ENCODE measurements around the gene ATXN7L3. TPM values are rescaled to one million over a fixed set of nuclear protein-coding genes. Genes with fewer than 3 reads are reported as not detected.
"Not testable (repeated sequence)": the region's sequence is repeated elsewhere in the genome, so short reads cannot be mapped to it uniquely, and the experiment has no call there.

Gene ATXN7L3
- total RNA-seq = 66.7 TPM

- peak; percentile 99 for DNase-seq (ENCODE audit: low spot score)
Measured at GRCh38 chr17:44199553-44200477, at the start of gene ATXN7L3. TSS of gene ATXN7L3 (minus strand) at chr17:44199884. CDS start at chr17:44198070, 1,814 bp downstream.

DNA sequence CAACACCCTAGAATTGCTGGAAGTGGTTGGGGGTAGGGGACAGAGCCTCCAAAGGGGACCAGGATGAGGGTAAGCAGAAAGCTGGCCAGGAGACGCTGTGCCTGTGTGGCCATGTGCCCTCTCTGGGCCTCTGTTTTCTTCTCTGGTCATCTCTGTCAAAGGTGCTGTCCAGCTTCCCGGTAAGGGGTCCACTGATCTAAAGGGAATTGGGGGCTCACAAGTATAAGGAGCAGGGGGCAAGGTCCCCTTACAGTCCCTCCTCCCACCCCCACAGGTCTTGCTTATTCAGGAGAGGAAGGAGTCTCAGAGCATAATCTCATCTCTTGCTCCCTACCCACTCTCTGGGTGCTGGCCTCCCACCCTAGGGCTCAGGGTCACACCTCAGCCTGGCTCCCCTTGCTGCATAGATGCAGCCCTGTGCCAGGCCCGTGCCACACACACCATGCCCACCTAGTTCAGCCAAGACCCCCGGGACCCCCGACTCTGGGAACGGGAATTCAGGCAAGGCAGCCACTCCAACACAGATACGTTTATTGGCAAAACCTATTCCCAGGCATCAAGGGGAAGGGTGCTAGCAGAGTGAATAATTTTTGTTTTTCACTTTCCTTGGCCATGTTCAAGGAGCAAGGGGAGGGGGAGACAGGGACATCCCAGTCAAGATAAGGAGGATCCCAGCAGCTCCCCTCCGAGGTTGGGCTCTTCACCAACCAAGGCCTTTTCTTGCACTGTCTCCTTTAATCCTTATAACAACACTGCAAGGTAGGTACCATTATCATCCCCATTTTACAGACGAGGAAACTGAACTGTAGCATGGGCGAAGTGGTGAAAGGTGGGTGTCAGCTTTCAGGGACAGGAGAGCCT lies 48.4 kb upstream of the ATXN7L3 start:
- DNase-seq (ENCODE audit: low spot score) = no peak

- DNase-seq (ENCODE audit: low spot score) = no peak
Measured at GRCh38 chr17:44247440-44247841, 47.8 kb upstream of the ATXN7L3 start.

- DNase-seq (ENCODE audit: low spot score) = no peak
Measured at GRCh38 chr17:44241106-44241624, 41.5 kb upstream of the ATXN7L3 start.

GRCh38 chr17:44237886-44238285 lies 38.2 kb upstream of the ATXN7L3 start:
- DNase-seq (ENCODE audit: low spot score) = not testable (repeated sequence)

- DNase-seq (ENCODE audit: low spot score) = no peak
Measured at GRCh38 chr17:44236444-44236991, 36.8 kb upstream of the ATXN7L3 start.

GRCh38 chr17:44235583-44235936 lies 35.9 kb upstream of the ATXN7L3 start:
- DNase-seq (ENCODE audit: low spot score) = no peak

- no peak for DNase-seq (ENCODE audit: low spot score)
Measured at GRCh38 chr17:44233582-44233981, 33.9 kb upstream of the ATXN7L3 start.

DNA sequence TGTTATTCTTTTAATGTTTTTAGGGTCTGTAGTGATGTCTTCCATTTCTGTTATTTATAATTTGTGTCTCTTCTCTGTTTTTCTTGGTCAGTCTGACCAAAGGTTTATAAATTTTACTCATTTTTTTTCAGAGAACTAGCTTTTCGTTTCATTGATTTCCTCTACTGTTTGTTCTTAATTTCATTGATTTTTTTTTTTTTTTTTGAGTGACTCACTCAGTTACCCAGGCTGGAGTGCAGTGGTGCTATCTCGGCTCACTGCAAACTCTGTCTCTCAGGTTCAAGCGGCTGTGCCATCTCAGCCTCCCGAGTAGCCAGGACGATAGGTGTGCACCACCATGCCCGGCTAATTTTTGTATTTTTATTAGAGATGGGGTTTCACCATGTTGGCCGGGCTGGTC lies 32.4 kb upstream of the ATXN7L3 start:
- no peak for DNase-seq (ENCODE audit: low spot score)

DNA sequence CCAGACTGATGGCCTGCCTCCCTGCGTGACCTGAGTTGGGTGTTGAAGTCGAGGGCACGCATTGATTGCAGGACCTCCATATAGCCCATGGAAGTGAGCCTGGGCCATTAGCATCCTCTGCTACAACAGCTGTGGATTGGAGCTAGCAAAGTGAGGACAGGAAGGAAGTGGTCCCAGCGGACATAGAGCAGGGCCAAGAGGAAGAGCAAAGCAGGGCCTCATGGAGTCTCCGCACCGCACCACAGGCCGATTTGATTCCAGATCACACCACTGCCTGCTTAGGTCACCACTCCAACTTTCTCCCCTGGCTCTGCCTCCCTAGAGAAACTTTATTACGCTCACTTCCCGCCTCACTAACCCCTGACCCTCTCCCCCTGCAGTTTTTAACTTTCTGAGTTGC lies 30.5 kb upstream of the ATXN7L3 start:
- DNase-seq (ENCODE audit: low spot score) = no peak

DNA sequence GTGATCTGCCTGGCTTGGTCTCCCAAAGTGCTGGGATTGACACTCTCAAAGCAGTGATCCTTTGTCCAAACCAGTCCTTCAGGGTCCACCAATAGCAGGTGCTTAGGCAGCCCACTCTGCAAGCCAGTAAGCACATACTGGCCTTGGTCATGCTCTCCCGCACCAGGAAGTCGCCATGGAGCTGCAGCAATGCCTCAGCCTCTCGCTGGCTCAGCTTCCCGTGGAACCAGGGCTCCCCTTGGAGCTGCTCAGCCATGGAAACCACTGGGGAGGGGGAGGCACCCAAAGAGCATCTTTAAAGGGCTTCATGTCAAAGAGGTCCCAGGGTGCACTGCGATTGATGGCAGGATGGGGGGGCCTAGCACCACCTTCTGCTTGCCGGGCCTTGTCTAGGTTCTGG lies 29.4 kb upstream of the ATXN7L3 start:
- DNase-seq (ENCODE audit: low spot score) = no peak

DNA sequence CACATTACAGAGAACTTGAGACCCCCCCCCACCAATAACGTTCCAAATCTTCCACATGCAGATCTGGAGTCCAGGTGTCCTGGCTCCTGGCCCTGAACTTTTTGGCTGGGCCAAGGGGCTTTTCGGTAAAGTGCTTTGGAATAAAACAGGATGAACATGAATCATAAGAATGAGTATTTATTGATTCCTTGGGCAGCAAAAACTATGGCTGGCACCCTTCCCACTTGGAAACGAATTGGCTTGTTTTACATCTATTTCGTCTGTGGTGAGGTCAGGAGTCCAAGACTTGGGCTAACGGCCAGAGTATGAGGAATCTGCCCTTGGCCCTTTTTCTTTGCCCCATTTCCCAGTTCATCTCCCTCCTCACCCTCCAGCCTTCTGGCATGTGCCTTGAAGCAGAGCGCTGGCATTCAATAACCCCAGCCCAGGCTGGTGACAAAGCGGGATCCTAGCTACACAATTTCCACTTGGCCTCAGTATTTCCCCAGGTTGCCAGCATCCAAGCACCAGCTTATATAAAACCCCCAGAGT lies 23.9 kb upstream of the ATXN7L3 start:
- DNase-seq (ENCODE audit: low spot score) = no peak

GRCh38 chr17:44222112-44222869 lies 22.6 kb upstream of the ATXN7L3 start:
- peak; percentile 86 for DNase-seq (ENCODE audit: low spot score)

DNA sequence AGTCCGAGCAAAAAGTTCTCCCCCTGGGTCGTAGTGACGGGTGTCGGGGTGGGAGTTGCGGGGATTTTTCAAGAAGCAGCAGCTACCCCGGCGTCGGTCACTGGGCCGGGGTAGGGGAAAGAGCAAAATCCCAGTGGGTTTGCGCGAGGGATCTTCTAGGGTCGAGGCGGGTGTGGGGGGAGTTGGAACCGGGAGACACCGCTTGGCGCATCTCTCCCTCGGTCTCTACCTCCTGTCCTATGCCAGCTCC lies 22.1 kb upstream of the ATXN7L3 start:
- peak; percentile 60 for DNase-seq (ENCODE audit: low spot score)

GRCh38 chr17:44221084-44221861 lies 21.6 kb upstream of the ATXN7L3 start:
- peak; percentile 80 for DNase-seq (ENCODE audit: low spot score)

DNA sequence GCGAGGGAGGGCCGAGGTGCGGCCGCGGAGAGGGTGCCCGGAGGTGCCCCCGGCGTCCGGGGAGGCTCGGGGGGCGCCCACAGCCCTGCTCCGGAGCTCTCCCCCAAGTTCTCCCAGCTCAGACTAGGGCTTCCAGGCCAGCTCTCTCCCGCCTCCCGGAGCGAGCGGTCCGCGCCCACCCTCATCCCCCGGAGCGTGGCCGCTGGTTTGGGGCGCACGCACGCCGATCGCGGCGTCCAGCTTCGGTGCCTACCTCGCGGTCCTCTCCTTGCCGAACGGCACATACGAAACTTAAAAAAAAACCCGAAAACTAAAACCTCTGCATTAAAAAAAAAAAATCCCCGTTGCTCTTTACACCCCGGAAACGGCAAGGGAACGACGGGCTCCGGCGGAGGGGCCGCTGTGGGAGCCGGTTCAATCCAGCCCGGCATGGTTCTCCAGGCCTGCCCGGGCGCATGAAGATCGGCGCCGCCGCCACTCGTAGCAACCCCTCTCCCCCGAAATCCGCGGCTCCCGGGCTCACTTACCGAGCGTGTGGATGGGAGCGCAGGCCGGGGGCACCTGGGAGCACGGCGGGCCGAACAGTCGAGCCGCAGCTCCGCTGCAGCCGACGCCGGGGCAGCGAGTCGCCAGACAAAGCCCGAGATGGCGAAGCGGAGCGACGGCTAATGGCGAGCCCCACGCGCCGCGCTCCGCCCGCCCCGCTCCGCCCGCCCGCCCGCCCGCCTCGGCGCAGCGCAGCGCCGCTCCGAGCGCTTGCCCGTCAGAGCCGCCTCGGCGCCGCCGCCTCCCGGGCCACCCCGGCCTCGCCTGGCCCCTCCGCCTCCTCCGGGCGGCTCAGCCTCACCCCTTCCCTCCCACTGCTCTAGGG lies 20.8 kb upstream of the ATXN7L3 start:
- peak; percentile 72 for DNase-seq (ENCODE audit: low spot score)

GRCh38 chr17:44219616-44220212 lies 20.0 kb upstream of the ATXN7L3 start, which contains the start of gene UBTF:
TSS of gene UBTF (minus strand) at chr17:44219675. CDS start at chr17:44218229, 1,446 bp downstream.
- peak; percentile 74 for DNase-seq (ENCODE audit: low spot score)

GRCh38 chr17:44219108-44219615 lies 19.5 kb upstream of the ATXN7L3 start:
- peak; percentile 69 for DNase-seq (ENCODE audit: low spot score)

Data from ureter (tissue), 1 donor.